Body of pancreas (tissue), 4 donors: Measurements from ENCODE around the gene AMPD2. TPM values are rescaled to one million over a fixed set of nuclear protein-coding genes. Genes with fewer than 3 reads are reported as not detected.

Experiments used
- ATAC-seq: fragments of 150-250 bp; one replicate; pipeline ENCODE4 v1.9.1; 2016
- DNase-seq, 4 donors: peaks; one replicate each; pipeline ENCODE4 v3.0.0-alpha.2; 2019
- H3K27ac ChIP-seq, 4 donors: fragments of 200-600 bp; sonication (generic); 1 replicate in 3 of 4; 2 replicates in 1 of 4; pipeline versions ENCODE4 v1.5.1 to v1.6.1; 2016 to 2019; ENCODE audit warnings: mild to moderate bottlenecking in 1 of 4, mixed read lengths in 1 of 4, moderate library complexity in 1 of 4
- H3K27me3 ChIP-seq, 2 donors: fragments of 200-600 bp; sonication (generic); one replicate each; pipeline ENCODE4 v1.6.0; 2016; ENCODE audit warnings: mild to moderate bottlenecking in 1 of 2
- H3K36me3 ChIP-seq, 2 donors: fragments of 200-600 bp; sonication (generic); replicated peaks in 1 of 2; 2 replicates each; pipeline ENCODE4 v1.5.1; 2016; ENCODE audit warnings: low read depth in 2 of 2; ENCODE audit not compliant: insufficient read depth in 1 of 2
- H3K4me1 ChIP-seq: fragments of 200-600 bp; sonication (generic); one replicate; pipeline ENCODE4 v1.6.0; 2016
- H3K4me3 ChIP-seq, 2 donors: fragments of 200-600 bp; sonication (generic); 1 replicate in 1 of 2; 2 replicates in 1 of 2; pipeline ENCODE4 v1.5.1; 2016 to 2019
- H3K9me3 ChIP-seq, 3 donors: fragments of 200-600 bp; sonication (generic); 1 replicate in 2 of 3; 2 replicates in 1 of 3; pipeline ENCODE4 v1.5.1; 2016
- CTCF ChIP-seq, 7 experiments: fragments of 450-650 bp in 4 of 7; fragments of 200-600 bp in 3 of 7; sonication (generic) in 3 of 7; IDR thresholded peaks; one replicate each; pipeline ENCODE4 v1.5.1; 2016 to 2019; ENCODE audit warnings: antibody characterized with exemption in 7 of 7
- POLR2A ChIP-seq, 3 donors: fragments of 450-650 bp; IDR thresholded peaks; one replicate each; pipeline ENCODE4 v1.6.1; 2016; ENCODE audit warnings: antibody characterized with exemption in 3 of 3, mild to moderate bottlenecking in 2 of 3
- WGBS, 2 donors: methylation state at CpG; one replicate each; pipeline ENCODE4 v1.1.5; 2017; 5-methylcytosine and 5-hydroxymethylcytosine counted together
- intact Hi-C: fragments of 100-400 bp; cut with DNase I; formaldehyde crosslinking; loops from one replicate; pipeline ENCODE4 v1.15.1; 2023
- total RNA-seq, 2 donors: library from RNA; depleted of rRNA; stranded (reverse); fragments of >200 nt; gene quantifications; one replicate each; pipeline ENCODE4 v1.1.0, GENCODE V29; 2016

AMPD2 gene
- total RNA-seq, 2 donors from 2014 or later = 22.1 to 111 TPM

- Histone ChIP-seq H3K27me3 (no peaks in the 10 kb centered on the region), H3K9me3 (no peaks in the 10 kb centered on the region), H3K27ac (no peak overlapping the region), H3K36me3 (peaks cover 11 to 24% of the 10 kb centered on the region in 2 donors), H3K4me3 (no peak overlapping the region), H3K4me1 (peaks cover 8% of the 10 kb centered on the region)
- intact Hi-C loops = loop anchor here (5.0 kb wide), 1 partner anchor 86 kb away; no protein-coding TSS in a partner anchor
- 81 to 86% methylated on average over 21 to 23 of the region's 23 CpGs for whole genome bisulfite sequencing, 2 donors
- DNase-seq = no peak
- TF ChIP-seq CTCF (IDR thresholded peaks at IDR 0.05) (no peak), POLR2A (IDR thresholded peaks at IDR 0.05) (no peak)
- ATAC-seq = no peak
These were observed 9.1 kb downstream of the AMPD2 start for GRCh38 chr1:109628540-109629321.

DNA sequence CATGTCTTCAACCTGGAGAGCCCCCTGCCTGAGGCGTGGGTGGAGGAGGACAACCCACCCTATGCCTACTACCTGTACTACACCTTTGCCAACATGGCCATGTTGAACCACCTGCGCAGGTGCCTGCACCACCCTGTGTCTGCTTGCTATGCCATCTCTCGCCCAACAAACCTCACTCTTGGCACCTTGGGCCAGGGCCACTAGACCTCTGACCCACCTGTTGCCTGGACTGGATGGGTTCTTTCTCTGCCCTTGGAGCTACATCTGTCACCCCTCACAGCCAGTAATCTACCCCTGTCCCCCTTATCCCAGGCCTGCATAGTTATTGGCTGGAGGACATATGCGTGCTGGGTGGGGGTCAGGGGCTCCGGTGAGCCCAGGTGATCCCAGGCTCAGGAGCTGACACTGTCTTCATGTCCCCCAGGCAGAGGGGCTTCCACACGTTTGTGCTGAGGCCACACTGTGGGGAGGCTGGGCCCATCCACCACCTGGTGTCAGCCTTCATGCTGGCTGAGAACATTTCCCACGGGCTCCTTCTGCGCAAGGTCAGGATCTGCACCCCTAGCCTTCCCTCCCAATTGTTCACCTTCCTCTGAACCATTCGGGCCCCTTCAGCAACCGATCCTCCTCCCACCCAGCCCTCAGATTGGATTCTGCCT lies 9.9 kb downstream of the AMPD2 start:
- no peaks in the 10 kb centered on the region for H3K27me3 ChIP-seq
- H3K36me3 ChIP-seq = peaks cover 11 to 24% of the 10 kb centered on the region in 2 donors
- DNase-seq = no peak
- no peak for ATAC-seq
- TF ChIP-seq CTCF (IDR thresholded peaks at IDR 0.05) (no peak), POLR2A (IDR thresholded peaks at IDR 0.05) (no peak)
- H3K4me3 ChIP-seq = no peak overlapping the region
- intact Hi-C loops = loop anchor here (5.0 to 10.0 kb wide), 2 partner anchors 87 to 355 kb away; partner anchors contain the start of gene AHCYL1
- WGBS, 2 donors = 79 to 93% methylated on average over 8 to 10 of the region's 10 CpGs
- H3K9me3 ChIP-seq = no peaks in the 10 kb centered on the region
- H3K27ac ChIP-seq = no peak overlapping the region
- H3K4me1 ChIP-seq = peaks cover under 1% of the 10 kb centered on the region

GRCh38 chr1:109630081-109630897 lies 10.7 kb downstream of the AMPD2 start:
- ATAC-seq (no peak), DNase-seq (peak in 1 of 4 donors; percentile 57)
- no peak overlapping the region for H3K27ac ChIP-seq
- intact Hi-C loops = loop anchor here (10.0 kb wide), 1 partner anchor 355 kb away; the partner anchor contains the start of gene AHCYL1
- TF ChIP-seq CTCF (IDR thresholded peaks at IDR 0.05) (peak in 3 of 7 experiments; percentile 32 to 43 (median 33)), POLR2A (IDR thresholded peaks at IDR 0.05) (no peak)
- peaks cover 11 to 24% of the 10 kb centered on the region in 2 donors for H3K36me3 ChIP-seq
- H3K27me3 ChIP-seq = no peaks in the 10 kb centered on the region
- no peaks in the 10 kb centered on the region for H3K4me1 ChIP-seq
- no peak overlapping the region for H3K4me3 ChIP-seq
- WGBS, 2 donors = 76 to 79% methylated on average over 27 to 29 of the region's 30 CpGs
- H3K9me3 ChIP-seq = no peaks in the 10 kb centered on the region

DNA sequence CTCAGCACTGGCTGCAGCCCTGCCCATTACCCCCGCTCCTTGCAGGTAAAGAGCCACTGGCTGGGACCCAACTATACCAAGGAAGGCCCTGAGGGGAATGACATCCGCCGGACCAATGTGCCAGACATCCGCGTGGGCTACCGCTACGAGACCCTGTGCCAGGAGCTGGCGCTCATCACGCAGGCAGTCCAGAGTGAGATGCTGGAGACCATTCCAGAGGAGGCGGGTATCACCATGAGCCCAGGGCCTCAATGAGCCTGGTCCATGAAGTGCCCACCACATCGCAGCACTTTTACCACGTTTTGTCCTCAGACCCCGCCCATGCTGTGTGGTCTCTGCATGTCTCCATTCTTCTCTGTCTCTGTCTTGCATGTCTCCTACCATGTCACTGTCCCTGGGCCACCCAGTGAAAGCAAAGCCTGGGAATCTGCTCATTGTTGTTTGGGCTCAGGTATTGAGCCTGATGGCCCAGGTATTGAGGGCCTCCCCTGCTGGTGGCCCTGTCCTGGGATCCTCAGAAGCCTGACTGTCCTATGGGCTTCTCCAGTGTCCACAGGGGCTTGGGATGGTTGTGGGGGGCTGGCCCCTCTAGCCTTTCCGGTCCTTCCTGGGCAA lies 11.4 kb downstream of the AMPD2 start:
- Histone ChIP-seq H3K9me3 (no peaks in the 10 kb centered on the region), H3K27me3 (no peaks in the 10 kb centered on the region), H3K4me1 (peaks cover 2% of the 10 kb centered on the region), H3K4me3 (no peak overlapping the region), H3K27ac (no peak overlapping the region), H3K36me3 (peaks cover 11 to 24% of the 10 kb centered on the region in 2 donors)
- 87 to 96% methylated on average over 9 to 14 of the region's 14 CpGs for WGBS, 2 donors
- no peak for DNase-seq
- intact Hi-C loops = loop anchor here (10.0 kb wide), 1 partner anchor 354 kb away; the partner anchor contains the start of gene AHCYL1
- TF ChIP-seq CTCF (IDR thresholded peaks at IDR 0.05) = no peak
- no peak for TF ChIP-seq POLR2A (IDR thresholded peaks at IDR 0.05)
- no peak for ATAC-seq
